Calu3 (cell line): ENCODE results near the gene ELAC2. TPM values are rescaled to one million over a fixed set of nuclear protein-coding genes. Genes with fewer than 3 reads are reported as not detected.

Source experiments
- BruUV-seq: library from RNA; stranded (reverse); fragments of 400-500 nt; replicated peaks from 2 replicates; lab custom pipeline; 2021; lab: Mats Ljungman, UMichigan
- CTCF ChIA-PET: fragments of 300-600 bp; sonication (Branson Sonifier 250); formaldehyde crosslinking; loops from one replicate; lab custom pipeline; 2022; ENCODE audit warnings: antibody characterized with exemption; lab: Charles Lee
- DNase-seq: peaks from one replicate; pipeline ENCODE4 v3.0.0; 2022
- H3K27ac Mint-ChIP-seq: one replicate; pipeline ENCODE4 v1.8.0; 2022; ENCODE audit warnings: mixed read lengths; ENCODE audit not compliant: unreplicated experiment
- H3K27me3 Mint-ChIP-seq: one replicate; pipeline ENCODE4 v1.8.0; 2022; ENCODE audit warnings: mixed read lengths; ENCODE audit not compliant: unreplicated experiment
- H3K36me3 Mint-ChIP-seq: one replicate; pipeline ENCODE4 v1.8.0; 2022; ENCODE audit warnings: mild to moderate bottlenecking, moderate library complexity, mixed read lengths; ENCODE audit not compliant: insufficient read depth, unreplicated experiment
- H3K4me1 Mint-ChIP-seq: one replicate; pipeline ENCODE4 v1.8.0; 2022; ENCODE audit warnings: mild to moderate bottlenecking, low read depth, mixed read lengths; ENCODE audit not compliant: unreplicated experiment
- H3K4me3 Mint-ChIP-seq: one replicate; pipeline ENCODE4 v1.8.0; 2022; ENCODE audit warnings: mild to moderate bottlenecking, low read depth, moderate library complexity, mixed read lengths; ENCODE audit not compliant: unreplicated experiment
- H3K9me3 Mint-ChIP-seq: one replicate; pipeline ENCODE4 v1.8.0; 2022; ENCODE audit warnings: low read depth, mixed read lengths; ENCODE audit not compliant: unreplicated experiment
- intact Hi-C: fragments of 100-400 bp; cut with micrococcal nuclease; formaldehyde crosslinking; loops from one replicate; pipeline ENCODE4 v1.10.0; 2022; ENCODE audit not compliant: unreplicated experiment
- total RNA-seq: library from RNA; stranded (reverse); gene quantifications from 2 replicates; pipeline ENCODE4 v1.2.3, GENCODE V29; 2022
- TF ChIP-seq, protein P1 (sequence below): fragments of 200-600 bp; IDR thresholded peaks from one replicate; pipeline ENCODE4 v1.8.0; 2022; ENCODE audit warnings: antibody characterized with exemption; ENCODE audit not compliant: unreplicated experiment

The ELAC2 gene
- total RNA-seq, 1 experiment from 2014 or later, result 39.8 TPM

DNA sequence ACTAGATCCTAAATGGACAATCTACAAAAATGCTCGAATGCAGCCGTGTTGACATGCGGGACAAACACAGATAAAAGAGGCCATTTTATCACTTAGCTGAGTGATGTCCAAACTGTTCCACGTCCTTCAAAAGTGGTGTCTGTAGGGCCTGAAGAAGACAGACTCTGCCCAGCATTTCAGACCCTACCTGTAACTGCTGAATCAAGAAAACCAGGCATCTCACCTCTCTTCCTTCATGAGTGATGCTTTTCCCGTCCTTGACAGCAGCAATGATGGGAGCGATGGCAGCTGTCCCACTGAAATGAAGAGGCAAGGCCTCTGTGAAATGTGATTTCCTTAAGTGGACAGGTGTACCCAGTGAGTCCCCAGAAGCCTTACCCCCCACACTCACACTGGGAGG lies 12.3 kb downstream of the ELAC2 start:
- BruUV-seq, result no TSS peak
- CTCF ChIA-PET, result interaction anchor here (1.5 kb wide), 1 partner anchor 13 kb away, joined by 5 read pairs; the partner anchor contains the start of gene ELAC2
- Mint-ChIP-seq H3K4me3 (no peak overlapping the region), H3K27ac (no peak overlapping the region), H3K9me3 (no peaks in the 10 kb centered on the region), H3K27me3 (no peaks in the 10 kb centered on the region), H3K4me1 (no peaks in the 10 kb centered on the region), H3K36me3 (peaks cover 25% of the 10 kb centered on the region)
- TF ChIP-seq, protein P1, sequence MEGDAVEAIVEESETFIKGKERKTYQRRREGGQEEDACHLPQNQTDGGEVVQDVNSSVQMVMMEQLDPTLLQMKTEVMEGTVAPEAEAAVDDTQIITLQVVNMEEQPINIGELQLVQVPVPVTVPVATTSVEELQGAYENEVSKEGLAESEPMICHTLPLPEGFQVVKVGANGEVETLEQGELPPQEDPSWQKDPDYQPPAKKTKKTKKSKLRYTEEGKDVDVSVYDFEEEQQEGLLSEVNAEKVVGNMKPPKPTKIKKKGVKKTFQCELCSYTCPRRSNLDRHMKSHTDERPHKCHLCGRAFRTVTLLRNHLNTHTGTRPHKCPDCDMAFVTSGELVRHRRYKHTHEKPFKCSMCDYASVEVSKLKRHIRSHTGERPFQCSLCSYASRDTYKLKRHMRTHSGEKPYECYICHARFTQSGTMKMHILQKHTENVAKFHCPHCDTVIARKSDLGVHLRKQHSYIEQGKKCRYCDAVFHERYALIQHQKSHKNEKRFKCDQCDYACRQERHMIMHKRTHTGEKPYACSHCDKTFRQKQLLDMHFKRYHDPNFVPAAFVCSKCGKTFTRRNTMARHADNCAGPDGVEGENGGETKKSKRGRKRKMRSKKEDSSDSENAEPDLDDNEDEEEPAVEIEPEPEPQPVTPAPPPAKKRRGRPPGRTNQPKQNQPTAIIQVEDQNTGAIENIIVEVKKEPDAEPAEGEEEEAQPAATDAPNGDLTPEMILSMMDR, result no peak
- DNase-seq, result no peak
- intact Hi-C loops, result loop anchor here (10.0 kb wide), 1 partner anchor 261 kb away; no protein-coding TSS in a partner anchor

DNA sequence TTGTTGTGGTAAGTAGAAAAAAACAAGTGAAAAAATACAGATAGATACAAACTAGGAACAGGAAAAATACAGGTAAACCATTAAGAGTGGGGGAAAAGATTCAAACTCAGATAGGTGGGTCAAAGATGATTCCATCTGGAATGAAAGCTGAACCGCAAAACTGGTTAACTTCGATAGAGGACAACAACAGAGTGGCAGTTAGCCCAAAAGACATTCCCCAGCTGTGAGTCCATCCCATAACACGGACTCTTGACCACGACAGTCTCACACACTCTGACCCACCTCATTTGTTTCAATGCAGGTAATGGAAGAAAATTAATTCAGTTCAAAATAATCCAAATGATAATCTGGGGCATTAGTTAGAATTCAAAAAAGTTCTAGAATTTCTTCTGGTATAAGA lies 13.5 kb downstream of the ELAC2 start:
- Mint-ChIP-seq H3K27ac (no peak overlapping the region), H3K9me3 (no peaks in the 10 kb centered on the region), H3K4me1 (no peaks in the 10 kb centered on the region), H3K36me3 (peaks cover 21% of the 10 kb centered on the region), H3K4me3 (no peak overlapping the region), H3K27me3 (no peaks in the 10 kb centered on the region)
- intact Hi-C loops, result loop anchor here (5.0 to 10.0 kb wide), 3 partner anchors 260 to 457 kb away; partner anchors contain the start of gene MYOCD
- BruUV-seq, result no TSS peak
- TF ChIP-seq, protein P1, result no peak
- DNase-seq, result no peak
- CTCF ChIA-PET, result interaction anchor here (0.6 to 1.5 kb wide), 2 partner anchors 14 to 39 kb away, joined by 5 to 6 read pairs; partner anchors contain the start of gene ELAC2

GRCh38 chr17:13003927-13004326 lies 13.9 kb downstream of the ELAC2 start:
- Mint-ChIP-seq H3K27me3 (no peaks in the 10 kb centered on the region), H3K27ac (no peak overlapping the region), H3K9me3 (no peaks in the 10 kb centered on the region), H3K4me3 (no peak overlapping the region), H3K36me3 (peaks cover 21% of the 10 kb centered on the region), H3K4me1 (no peaks in the 10 kb centered on the region)
- no TSS peak for BruUV-seq
- no peak for DNase-seq
- TF ChIP-seq, protein P1, result no peak
- CTCF ChIA-PET, result no interaction called here
- intact Hi-C loops, result loop anchor here (1.0 to 10.0 kb wide), 5 partner anchors 259 to 824 kb away; partner anchors contain the start of gene MYOCD

- no peaks in the 10 kb centered on the region for H3K9me3 Mint-ChIP-seq
- peaks cover 20% of the 10 kb centered on the region for H3K36me3 Mint-ChIP-seq
- no peaks in the 10 kb centered on the region for H3K27me3 Mint-ChIP-seq
- CTCF ChIA-PET, result no interaction called here
- intact Hi-C loops, result loop anchor here (1.0 to 10.0 kb wide), 5 partner anchors 259 to 823 kb away; partner anchors contain the start of gene MYOCD
- no peak for DNase-seq
- TF ChIP-seq, protein P1, result no peak
- H3K4me3 Mint-ChIP-seq, result no peak overlapping the region
- no peak overlapping the region for H3K27ac Mint-ChIP-seq
- no peaks in the 10 kb centered on the region for H3K4me1 Mint-ChIP-seq
- no TSS peak for BruUV-seq
Observed at GRCh38 chr17:13003454-13003851, 14.4 kb downstream of the ELAC2 start.
